Body of pancreas (tissue), 4 donors: ENCODE measurements around the gene TFDP2.

Experiments used
- CTCF ChIP-seq, 7 experiments: fragments of 450-650 bp in 4 of 7; fragments of 200-600 bp in 3 of 7; sonication (generic) in 3 of 7; IDR thresholded peaks; one replicate each; pipeline ENCODE4 v1.5.1; 2016 to 2019; ENCODE audit warnings: antibody characterized with exemption in 7 of 7
- POLR2A ChIP-seq, 3 donors: fragments of 450-650 bp; IDR thresholded peaks; one replicate each; pipeline ENCODE4 v1.6.1; 2016; ENCODE audit warnings: antibody characterized with exemption in 3 of 3, mild to moderate bottlenecking in 2 of 3

- TF ChIP-seq CTCF (IDR thresholded peaks at IDR 0.05): no peak
- TF ChIP-seq POLR2A (IDR thresholded peaks at IDR 0.05): no peak
Measured at GRCh38 chr3:142040941-142041491, 108.3 kb downstream of the TFDP2 start.
